Measurements from ENCODE around the gene GPR162.
A peak's percentile ranks its signal among the peaks of the same experiment; 100 is the strongest.

DNA sequence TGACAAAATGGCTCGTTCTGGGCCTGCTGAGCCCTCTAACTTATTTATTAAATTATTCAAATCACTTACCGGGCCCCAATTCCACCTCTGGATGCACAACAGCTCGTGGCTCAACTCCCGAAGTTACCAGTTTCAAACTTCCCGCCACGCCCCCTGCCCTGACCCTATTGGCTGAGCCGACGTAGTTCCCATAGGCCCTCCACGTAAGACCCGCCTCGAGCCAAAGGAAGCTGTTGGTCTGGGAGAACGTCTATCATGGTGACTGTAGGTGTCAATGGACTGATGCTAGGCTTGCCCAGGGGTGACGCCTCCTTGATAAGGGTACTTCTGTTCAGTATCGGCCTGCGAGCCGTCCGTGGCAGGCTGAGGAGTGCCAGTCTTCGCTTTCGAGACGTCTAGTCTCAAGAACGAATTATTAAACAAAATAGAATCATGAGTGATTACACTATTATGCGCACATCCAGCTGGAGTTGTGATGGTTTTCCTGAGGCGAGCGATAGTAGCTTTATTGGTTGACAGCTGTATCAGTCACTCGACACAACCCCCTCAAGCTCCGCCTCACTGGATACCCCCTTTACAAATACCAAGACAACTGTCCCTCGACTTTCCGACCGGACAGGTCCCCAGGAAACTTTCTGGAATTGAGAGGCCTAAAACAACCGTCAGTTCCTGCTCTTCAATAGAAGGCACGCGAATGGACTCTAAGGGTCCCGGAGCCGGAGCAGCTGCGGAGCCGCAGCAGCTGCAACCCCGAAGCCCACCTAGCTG lies 29.7 kb downstream of the GPR162 start, which contains the start of gene CDCA3:
- TF ChIP-seq, protein P1, sequence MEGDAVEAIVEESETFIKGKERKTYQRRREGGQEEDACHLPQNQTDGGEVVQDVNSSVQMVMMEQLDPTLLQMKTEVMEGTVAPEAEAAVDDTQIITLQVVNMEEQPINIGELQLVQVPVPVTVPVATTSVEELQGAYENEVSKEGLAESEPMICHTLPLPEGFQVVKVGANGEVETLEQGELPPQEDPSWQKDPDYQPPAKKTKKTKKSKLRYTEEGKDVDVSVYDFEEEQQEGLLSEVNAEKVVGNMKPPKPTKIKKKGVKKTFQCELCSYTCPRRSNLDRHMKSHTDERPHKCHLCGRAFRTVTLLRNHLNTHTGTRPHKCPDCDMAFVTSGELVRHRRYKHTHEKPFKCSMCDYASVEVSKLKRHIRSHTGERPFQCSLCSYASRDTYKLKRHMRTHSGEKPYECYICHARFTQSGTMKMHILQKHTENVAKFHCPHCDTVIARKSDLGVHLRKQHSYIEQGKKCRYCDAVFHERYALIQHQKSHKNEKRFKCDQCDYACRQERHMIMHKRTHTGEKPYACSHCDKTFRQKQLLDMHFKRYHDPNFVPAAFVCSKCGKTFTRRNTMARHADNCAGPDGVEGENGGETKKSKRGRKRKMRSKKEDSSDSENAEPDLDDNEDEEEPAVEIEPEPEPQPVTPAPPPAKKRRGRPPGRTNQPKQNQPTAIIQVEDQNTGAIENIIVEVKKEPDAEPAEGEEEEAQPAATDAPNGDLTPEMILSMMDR (IDR thresholded peaks at IDR 0.05), result peak in 3 of 7 experiments; percentile 6 to 18 (median 13)
- peak; percentile 80 to 98 (median 98) for TF ChIP-seq POLR2A (IDR thresholded peaks at IDR 0.05)
